WTC11 (cell line): Measurements from ENCODE around the gene TBC1D24.

Experiments
- ELF4 ChIP-seq: sonication (generic); formaldehyde crosslinking; IDR thresholded peaks from 2 replicates; pipeline ENCODE4 v1.8.1; 2022; ENCODE audit warnings: low read depth, mild to moderate bottlenecking, moderate library complexity, missing genetic modification reagents
- FOXK1 ChIP-seq: sonication (generic); formaldehyde crosslinking; IDR thresholded peaks from 2 replicates; pipeline ENCODE4 v1.8.0; 2022; ENCODE audit warnings: mild to moderate bottlenecking, moderate library complexity, missing genetic modification reagents
- GABPB1 ChIP-seq: sonication (generic); formaldehyde crosslinking; IDR thresholded peaks from 2 replicates; pipeline ENCODE4 v1.8.1; 2023; ENCODE audit warnings: mild to moderate bottlenecking, missing genetic modification reagents
- TF ChIP-seq, protein P1 (sequence below): fragments of 250-450 bp; sonication (Bioruptor Pico); IDR thresholded peaks from 2 replicates; pipeline ENCODE4 v2.1.2; 2022; ENCODE audit warnings: mild to moderate bottlenecking, moderate library complexity
- TF ChIP-seq, protein P2 (sequence below): fragments of 200-600 bp; IDR thresholded peaks from 2 replicates; pipeline ENCODE4 v1.8.0; 2022; ENCODE audit warnings: antibody characterized with exemption
- TF ChIP-seq, protein P3 (sequence below): sonication (generic); formaldehyde crosslinking; IDR thresholded peaks from 2 replicates; pipeline ENCODE4 v1.8.1; 2023; ENCODE audit warnings: mild to moderate bottlenecking, missing genetic modification reagents, moderate library complexity
- TF ChIP-seq, protein P4 (sequence below): sonication (generic); formaldehyde crosslinking; IDR thresholded peaks from 2 replicates; pipeline ENCODE4 v1.8.1; 2022; ENCODE audit warnings: low read depth, mild to moderate bottlenecking, moderate library complexity, missing genetic modification reagents, borderline replicate concordance

DNA sequence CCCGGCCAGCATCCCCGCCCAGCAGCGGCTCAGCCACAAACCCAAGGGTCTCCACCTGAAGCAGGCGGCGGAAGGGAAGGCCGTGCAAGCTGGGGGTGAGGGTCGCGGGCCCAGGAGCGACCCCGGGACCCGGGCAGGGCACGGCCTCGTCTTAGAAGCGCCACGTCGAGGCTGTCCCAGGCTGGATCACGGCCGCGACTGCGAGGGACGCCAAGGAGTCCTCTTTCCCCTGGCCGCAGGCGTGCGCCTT lies 46.2 kb upstream of the TBC1D24 start:
- TF ChIP-seq, protein P1, sequence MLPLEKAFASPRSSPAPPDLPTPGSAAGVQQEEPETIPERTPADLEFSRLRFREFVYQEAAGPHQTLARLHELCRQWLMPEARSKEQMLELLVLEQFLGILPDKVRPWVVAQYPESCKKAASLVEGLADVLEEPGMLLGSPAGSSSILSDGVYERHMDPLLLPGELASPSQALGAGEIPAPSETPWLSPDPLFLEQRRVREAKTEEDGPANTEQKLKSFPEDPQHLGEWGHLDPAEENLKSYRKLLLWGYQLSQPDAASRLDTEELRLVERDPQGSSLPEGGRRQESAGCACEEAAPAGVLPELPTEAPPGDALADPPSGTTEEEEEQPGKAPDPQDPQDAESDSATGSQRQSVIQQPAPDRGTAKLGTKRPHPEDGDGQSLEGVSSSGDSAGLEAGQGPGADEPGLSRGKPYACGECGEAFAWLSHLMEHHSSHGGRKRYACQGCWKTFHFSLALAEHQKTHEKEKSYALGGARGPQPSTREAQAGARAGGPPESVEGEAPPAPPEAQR (CRISPR knock-in tag): no peak
- TF ChIP-seq, protein P2, sequence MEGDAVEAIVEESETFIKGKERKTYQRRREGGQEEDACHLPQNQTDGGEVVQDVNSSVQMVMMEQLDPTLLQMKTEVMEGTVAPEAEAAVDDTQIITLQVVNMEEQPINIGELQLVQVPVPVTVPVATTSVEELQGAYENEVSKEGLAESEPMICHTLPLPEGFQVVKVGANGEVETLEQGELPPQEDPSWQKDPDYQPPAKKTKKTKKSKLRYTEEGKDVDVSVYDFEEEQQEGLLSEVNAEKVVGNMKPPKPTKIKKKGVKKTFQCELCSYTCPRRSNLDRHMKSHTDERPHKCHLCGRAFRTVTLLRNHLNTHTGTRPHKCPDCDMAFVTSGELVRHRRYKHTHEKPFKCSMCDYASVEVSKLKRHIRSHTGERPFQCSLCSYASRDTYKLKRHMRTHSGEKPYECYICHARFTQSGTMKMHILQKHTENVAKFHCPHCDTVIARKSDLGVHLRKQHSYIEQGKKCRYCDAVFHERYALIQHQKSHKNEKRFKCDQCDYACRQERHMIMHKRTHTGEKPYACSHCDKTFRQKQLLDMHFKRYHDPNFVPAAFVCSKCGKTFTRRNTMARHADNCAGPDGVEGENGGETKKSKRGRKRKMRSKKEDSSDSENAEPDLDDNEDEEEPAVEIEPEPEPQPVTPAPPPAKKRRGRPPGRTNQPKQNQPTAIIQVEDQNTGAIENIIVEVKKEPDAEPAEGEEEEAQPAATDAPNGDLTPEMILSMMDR: no peak
- no peak for TF ChIP-seq ELF4 (CRISPR knock-in tag)
- TF ChIP-seq, protein P3, sequence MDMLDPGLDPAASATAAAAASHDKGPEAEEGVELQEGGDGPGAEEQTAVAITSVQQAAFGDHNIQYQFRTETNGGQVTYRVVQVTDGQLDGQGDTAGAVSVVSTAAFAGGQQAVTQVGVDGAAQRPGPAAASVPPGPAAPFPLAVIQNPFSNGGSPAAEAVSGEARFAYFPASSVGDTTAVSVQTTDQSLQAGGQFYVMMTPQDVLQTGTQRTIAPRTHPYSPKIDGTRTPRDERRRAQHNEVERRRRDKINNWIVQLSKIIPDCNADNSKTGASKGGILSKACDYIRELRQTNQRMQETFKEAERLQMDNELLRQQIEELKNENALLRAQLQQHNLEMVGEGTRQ (CRISPR knock-in tag): no peak
- no peak for TF ChIP-seq FOXK1 (CRISPR knock-in tag)
- TF ChIP-seq, protein P4, sequence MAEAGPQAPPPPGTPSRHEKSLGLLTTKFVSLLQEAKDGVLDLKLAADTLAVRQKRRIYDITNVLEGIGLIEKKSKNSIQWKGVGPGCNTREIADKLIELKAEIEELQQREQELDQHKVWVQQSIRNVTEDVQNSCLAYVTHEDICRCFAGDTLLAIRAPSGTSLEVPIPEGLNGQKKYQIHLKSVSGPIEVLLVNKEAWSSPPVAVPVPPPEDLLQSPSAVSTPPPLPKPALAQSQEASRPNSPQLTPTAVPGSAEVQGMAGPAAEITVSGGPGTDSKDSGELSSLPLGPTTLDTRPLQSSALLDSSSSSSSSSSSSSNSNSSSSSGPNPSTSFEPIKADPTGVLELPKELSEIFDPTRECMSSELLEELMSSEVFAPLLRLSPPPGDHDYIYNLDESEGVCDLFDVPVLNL (CRISPR knock-in tag): no peak
- no peak for TF ChIP-seq GABPB1 (CRISPR knock-in tag)
